SH-SY5Y (cell line): ENCODE measurements around the gene TXK.

ENCODE experiments used
- GATA2 ChIP-seq: IDR thresholded peaks from 2 replicates; pipeline ENCODE4 v1.6.1; 2011; ENCODE audit warnings: mild to moderate bottlenecking, low read depth, low read length
- GATA3 ChIP-seq: IDR thresholded peaks from 2 replicates; pipeline ENCODE4 v1.6.1; 2011; ENCODE audit warnings: low read depth, mild to moderate bottlenecking, low read length, moderate library complexity

- TF ChIP-seq GATA3 (no peak), GATA2 (no peak)
These were observed 100.1 kb downstream of the TXK start for GRCh38 chr4:48033825-48034413.
